Hippocampal formation (tissue), 2 donors: ENCODE measurements around the gene PACRG.

Source experiments
- DNase-seq, 2 donors: peaks; one replicate each; lab custom pipeline; 2025; lab: John Stamatoyannopoulos, UW

Gene PACRG

DNA sequence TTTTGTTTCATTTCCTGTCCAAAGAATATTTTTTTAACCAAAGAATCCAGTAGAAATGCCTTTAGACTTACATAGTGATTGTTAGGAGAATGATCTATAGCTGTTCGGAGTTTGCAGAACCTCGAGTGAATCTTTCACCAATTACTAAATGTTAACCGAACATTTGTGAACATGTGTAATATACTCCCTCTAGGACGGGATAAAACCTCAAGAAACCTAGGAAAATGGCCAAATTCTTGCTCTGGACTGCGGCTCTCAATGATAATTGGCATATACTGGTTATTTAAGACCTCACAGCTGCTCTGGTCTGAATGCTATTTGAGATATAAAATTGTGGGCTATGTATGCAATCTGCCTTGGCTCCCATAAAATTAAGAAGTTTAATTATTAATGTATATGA lies 137.1 kb downstream of the PACRG start:
- no peak for DNase-seq

DNA sequence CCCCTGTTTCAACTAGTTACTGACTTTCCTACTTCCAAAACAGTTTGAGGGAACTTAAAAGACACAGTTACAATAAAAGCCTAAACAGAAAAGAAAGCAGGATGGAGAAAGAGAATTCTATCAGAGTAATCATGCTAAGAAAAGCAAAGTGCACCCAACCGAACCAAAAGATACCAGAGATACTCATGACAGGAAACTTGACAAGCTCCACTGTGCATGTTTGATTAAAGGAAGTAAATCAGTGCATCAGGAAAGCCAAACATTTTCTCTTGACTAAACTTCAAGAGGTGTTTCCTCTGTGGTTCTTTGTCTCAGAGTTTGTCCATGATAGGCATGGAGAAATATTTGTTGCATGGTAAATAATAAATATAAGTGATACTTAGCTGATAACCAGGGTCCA lies 138.9 kb downstream of the PACRG start:
- no peak for DNase-seq

DNA sequence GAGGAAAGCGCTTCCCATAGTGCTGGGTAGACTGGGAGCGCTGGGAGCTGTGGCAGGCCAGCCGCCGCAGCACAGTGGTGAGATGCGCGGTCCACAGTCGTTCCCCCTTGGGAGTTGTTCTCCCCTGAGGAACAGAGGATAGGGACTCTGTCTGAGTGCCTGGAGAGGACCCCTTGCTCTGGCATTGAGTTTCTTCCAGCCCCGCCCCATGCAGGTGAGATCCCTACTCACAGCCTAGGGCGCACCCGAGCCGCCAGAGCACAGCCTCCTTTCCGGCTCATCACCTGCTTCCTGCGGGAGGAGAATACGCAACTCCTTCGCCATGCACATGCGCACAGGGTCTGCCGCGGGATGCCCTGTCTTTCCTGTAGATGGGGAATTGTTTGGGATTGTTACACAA lies 140.6 kb downstream of the PACRG start:
- no peak for DNase-seq

DNA sequence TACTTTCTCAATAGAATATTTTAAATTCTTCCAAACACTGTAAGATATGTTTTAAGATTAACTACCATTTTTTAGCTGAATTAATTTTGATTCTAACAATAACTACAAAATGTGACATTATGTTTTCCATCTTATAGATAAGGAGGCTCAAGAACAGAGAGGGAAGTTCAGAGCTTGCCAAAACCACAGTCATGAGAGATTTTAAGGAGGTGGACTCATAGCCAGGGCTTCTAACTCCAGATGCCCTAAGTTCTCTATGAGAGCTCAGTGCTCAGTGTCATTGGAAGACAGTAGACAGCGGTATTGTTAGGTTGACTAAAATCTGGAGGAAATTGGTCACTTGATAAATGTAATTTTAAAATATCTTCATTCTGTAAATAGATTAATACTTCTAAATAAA lies 144.2 kb downstream of the PACRG start:
- DNase-seq = no peak

DNA sequence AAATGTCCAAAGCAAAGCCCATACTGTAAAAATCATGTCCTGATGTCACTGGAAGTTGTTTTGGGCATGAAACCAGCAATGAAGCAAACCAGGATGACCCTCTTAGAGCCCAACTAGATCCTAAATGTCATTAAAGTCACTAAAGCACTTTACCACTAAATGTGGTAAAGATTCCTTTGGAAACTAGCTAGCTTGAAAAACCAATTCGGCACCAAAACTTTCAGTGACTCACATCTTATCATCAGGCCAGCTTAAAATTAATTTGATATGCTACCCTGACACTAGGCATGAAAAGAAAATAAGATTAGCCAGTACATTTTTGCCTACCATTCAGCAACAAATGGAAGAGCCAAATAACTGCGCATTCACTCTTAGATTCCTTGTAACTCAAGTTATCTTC lies 145.8 kb downstream of the PACRG start:
- DNase-seq = no peak

DNA sequence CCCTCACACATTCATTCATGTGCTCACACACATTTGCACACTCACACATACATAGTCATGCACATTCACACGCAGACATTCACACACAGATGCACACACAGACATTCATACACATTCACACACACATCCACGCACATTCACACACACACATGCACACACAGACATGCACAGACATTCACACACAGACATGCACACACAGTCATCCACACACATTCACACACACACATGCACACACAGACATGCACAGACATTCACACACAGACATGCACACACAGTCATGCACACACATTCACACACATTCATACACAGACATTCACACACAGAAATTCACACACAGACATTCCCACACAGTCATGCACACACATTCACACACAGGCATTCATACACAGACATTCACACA lies 147.3 kb downstream of the PACRG start:
- no peak for DNase-seq

DNA sequence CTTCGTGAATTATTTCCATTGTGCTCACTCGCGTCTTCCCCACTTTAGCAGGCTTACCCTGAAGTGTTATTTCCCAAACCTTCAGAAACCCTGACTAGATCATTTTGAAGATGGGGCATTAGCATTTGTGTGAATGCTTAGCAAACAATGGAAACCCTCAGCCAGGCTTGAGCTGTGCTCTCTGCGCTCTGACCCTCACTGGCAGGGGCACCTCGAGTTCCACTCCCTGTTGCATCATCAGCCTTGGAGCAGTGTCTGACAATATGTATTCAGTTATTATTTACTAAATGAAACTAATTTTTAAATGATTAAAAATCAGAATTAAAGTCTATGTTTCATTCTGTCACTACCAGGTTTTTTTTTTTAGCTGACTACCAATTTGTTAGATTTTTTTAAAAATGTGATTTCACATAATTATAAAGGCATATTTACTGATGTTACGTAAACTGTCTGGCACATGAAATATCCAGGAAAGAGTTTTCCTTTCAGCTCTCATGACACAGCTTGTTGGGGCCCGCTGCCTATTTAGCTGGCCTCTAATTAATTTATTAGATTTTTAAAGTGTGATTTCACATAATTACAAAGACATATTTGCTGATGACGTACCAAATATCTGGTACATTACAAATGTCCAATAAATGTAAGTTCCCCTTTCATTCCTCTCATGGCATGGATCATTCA lies 155.2 kb downstream of the PACRG start:
- no peak for DNase-seq

DNA sequence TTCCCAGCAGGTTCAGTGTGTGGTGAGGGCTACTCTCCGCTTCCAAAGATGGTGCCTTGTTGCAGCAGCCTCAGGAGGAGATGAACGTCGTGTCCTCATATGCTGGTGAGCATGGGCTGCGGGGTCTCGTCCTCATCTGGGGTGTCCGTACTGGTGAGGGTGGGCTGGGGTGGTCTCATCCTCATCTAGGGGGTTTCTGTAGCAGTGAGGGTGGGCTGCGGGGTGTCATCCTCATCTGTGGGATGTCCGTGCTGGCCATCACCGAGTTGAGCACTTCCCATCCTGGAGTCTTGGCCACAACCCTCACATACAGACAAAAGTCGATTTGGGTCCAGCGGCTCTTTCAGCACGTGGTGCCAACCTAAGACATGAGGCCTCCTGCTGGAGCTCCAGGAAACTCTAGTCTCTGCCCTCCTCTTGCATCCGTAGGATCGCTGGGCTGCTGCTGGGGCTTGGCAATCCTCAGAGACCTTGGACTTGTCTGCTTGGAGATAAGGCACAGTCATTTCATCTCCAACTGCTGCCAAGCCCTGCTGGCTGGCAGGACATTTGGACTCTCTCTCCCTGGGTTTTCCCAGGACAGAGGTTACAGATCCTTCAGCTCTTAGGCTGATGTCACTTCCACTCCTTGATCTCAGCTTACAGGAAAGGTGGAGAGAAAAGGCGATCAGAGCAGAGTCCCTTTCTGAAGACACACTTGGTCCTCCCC lies 160.4 kb downstream of the PACRG start:
- no peak for DNase-seq

DNA sequence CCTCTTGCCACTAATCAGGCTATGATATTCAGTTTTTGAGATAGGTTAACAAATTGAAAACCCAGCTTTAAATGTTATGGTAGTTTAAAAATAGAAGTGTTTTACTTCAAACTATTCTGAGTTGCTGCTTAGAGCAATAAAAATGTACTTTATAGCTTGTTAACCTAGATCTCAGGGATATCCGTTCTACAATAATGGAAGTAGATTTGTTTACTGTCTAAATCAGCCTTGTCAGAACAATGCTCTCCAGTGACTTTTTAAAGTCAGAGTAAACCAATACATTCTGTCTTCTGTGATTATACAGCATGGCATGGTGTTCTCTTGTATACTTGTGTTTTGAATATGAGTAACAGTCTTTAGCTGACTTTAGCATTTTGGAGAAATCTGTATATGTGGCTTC lies 161.5 kb downstream of the PACRG start:
- DNase-seq = no peak

DNA sequence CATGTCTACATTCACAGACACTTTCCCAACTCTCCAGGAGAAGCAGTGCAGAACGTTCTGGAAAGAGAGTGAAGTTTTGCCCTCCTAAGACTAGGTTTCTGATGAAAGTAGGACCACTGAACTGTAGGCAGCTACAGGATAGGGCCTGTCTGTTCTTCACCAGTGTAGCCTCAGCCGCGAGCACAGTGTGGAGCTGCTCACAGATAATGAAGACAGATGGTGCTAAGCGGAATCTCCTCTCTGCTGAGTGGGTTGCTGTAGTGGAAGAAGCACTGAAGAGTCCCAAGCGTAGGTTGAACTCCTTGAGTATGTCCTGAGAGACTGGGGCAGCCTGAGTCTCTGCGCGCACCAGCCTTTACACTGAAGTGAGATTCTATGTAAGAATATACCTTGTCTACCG lies 170.2 kb downstream of the PACRG start:
- no peak for DNase-seq

DNA sequence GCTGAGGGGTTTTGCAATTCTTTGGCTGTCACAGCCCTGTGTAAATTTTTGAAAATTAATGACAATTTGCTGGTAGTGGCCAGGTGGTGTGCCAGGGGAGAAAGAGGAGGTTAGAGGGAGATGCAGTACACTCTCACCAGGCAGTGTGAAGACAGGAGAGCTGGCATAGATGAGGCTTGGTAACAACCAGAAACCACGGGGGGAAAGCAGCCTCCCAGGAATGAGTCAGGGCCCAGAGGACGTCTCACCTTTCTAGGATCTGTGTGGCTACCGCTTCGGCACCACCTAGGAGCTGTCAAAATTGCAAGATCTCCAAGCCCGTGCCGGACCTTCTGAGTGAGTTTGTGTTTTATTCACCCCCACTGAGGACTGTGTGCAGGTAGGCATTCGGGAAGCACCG lies 171.4 kb downstream of the PACRG start:
- no peak for DNase-seq

DNA sequence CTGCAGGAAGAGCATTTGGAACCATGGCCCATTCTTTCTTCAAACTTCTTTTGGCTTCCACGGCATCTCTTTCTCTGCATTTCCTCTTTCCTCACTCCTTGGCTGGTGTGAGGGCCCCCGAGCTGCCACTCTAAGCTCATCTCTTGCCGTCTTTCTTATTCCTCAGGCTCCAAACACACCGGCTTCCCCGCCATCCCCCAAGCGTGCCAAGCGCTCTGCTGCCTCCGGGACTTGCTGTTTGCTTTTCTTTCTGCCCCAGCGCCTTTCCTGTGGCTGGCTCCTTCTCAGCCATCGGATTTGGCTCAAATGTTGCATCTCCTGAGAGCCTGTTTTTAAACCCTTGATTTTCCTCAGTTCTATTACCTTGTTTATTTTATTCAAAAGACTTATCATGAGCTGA lies 172.7 kb downstream of the PACRG start:
- DNase-seq = no peak

DNA sequence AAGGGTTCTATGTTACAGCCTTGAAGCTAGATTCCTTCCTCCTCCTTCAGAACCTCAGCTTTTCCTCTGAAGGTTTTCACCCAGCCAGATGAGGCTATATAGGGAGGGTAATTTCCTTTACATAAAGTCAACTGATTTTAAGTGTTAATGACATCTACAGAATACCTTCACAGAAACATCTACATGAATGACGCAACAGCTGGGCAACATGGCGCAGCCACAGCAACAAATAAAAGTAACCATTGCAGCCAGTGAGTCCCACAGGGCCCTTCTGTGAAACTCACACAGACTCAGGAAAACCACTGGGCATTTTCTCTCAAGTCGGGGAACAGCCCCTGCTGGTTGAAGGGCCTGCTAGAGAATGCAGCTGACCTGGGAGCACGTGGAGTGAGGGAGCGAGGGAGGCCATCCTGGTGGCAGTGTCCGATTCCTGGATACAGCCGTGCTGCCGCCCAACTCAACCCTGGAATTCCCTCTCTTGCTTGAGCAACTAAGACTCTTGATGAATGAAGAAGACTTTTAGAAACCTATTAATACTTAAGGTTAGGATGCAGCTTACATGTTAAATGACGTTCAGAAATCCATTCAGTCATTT lies 176.4 kb downstream of the PACRG start:
- no peak for DNase-seq

DNA sequence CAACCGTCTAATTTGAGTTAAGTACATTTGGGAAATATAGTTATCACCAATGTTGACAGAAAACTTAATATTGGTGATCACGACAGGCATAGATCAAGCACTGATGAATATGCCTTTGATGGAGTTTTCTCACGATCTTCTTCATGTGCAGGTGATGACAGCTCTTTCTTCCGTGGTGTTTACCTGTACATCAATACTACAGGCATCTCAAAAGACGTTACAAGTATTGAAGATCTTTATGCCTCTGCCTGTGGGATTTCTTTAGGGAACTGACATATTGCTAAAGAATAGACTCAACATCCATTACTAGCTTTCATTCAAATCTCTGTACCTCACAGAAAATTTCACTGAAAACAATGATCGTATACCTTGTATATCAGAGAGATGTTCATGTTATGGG lies 178.7 kb downstream of the PACRG start:
- DNase-seq = no peak

DNA sequence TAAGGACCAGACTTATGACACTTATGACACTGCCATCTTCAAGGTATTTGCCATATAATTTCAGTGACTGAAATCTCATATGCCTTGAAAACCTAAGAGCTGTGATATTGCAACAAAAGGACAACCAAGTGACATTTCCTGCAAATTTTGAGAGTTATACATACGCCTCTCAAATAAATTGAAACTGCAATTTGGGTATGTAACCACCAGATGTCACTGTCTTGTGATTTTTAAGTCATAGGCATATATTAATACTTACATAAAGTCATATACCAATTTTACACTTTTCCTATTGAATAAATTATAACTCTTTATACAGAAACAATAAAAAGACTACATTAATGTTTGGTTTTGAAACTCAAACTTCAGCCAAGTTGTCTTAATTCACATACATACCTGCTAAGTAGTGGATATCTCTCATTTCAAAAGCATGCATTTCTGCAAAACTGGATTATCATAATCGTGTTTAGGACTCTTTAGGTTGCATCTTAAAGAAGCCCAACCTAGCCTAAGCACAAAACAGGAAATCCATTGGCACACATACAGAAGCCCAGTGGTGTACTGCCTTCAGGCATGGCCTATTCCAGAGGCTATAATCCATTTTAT lies 180.2 kb downstream of the PACRG start:
- no peak for DNase-seq

DNA sequence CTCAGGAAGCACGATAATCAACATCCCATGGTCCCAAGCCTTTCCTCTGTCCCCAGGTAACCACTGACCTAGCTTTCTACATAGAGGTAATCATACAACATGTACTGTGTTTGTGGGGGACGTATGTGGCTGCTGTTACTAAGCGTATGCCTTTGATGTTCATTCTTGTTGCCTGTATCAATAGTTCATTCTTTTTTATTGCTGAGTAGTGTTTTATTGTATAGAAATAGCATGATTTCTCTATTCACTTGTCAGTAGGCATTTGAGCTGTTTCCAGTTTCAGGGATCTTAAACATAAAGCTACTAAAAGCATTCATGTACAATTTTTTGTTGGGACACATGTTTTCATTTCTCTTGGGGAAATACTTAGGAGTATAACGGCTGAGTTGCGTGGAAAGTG lies 185.4 kb downstream of the PACRG start:
- no peak for DNase-seq

DNA sequence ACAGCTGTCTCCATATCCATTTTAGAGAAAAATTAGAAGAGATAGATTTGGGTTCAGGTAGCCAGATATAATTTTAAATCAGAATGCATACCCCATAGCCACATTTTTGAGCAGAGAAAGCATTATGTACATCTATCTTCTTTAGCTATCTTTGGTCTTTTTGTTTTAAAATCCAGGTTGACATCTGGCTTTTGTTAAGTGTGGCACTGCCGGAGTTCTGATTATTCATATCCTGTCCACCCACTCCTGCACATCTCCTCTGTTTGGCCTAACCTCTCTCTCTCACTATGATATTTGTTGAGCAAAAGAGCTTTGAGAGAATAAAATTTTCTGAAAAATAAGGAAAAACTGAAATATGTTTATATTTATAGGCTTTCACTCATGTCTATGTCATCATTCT lies 189.7 kb downstream of the PACRG start:
- no peak for DNase-seq

DNA sequence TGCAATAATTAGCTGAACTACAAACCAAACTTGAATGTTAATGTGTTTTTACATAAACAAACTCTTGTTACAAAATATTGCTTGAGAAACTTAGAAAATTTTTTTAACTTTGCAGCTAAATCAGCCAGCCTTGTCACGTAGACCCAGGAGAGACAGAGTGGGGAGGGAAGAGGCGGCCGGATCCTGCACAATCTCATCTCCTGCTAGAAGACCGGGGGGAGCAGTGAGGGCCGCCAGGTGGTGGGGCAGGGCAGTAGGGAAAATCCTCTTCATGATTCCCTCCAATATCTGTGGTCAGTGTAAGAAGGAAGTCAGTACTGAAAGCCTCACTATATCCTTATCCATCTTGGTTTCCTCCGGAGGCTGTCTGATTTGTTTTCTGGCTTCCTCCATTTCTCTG lies 193.3 kb downstream of the PACRG start:
- DNase-seq = no peak

DNA sequence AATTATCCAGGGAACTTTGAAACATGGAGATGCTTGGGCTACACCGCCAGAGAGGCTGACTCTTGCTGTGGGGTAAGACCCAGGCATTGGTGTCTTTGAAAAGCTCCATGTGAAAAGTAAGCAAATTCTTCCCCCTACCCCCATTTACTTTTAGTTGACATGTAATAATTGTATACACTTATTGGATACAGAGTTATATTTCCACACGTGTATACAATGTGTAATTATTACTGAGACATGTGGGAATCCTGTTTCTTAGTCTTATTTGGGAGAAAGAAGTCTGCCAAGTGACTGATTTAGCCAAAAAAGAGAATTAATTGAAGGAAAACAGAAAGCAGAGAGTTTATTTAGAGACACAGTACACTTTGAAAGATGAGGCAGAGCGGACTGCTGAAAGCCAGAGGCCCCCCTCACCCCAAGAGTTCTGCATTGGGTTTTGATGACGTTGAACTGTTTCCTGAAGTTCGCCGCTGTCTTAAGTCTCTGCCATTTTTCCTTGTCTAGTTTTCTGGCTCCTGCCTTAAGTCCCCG lies 193.8 kb downstream of the PACRG start:
- DNase-seq = no peak

DNA sequence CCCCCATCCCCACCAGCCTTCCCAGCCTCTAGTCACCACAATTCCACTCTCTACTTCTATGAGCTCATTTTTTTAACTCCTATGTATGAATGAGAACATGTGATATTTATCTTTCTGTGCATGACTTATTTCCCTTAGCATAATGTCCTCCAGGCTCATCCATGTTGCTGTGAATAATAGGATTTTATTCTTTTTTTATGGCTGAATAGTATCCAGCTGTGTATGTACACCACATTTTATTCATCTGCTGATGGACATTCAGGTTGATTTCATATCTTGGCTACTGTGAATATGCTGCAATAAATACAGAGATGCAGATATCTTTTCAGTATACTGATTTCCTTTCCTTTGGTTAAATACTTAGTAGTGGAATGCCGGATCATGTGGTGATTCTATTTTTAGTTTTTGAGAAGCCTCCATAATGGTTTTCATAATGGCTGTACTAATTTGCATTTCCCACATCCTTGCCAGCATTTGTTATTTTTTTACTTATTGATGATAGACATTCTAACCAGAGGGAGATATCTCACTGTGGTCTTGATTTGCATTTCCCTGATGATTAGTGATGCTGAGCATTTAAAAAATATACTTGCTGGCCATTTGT lies 194.9 kb downstream of the PACRG start:
- no peak for DNase-seq

DNA sequence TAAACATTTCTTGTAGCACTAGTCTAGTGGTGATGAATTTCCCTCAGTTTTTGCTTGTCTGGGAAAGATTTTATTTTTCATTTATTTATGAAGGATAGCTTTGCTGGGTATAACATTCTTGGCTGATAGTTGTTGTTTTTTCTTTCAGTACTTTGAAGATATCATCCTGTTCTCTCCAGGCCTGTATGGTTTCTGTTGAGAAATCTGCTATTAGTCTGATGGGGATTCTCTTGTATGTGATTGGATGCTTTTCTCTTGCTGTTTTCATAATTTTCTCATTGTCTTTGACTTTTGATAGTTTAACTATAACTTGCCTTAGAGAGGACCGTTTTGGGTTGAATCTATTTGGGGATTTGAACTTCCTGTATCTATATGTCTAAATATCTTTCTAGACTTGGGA lies 207.1 kb downstream of the PACRG start:
- DNase-seq = no peak

DNA sequence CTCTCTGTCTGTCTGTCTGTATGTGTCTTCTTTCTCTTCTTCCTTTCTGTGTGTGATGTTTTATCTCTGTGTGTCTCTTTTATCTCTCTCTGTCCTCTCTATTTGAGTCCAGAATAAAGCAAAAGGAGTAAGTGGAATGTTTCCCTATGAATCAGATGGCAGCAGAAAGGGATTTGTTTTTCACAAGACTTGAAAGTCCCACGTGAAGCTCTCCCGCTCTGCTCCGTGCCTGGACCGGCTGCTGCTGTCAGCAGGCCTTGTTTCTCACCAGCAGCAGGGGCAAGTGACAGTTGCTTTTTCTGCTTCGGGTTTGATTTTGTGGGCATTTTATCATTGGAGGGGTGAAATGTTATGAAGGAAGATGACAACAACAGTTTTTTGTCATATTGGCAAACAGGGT lies 212.7 kb downstream of the PACRG start:
- DNase-seq = no peak

DNA sequence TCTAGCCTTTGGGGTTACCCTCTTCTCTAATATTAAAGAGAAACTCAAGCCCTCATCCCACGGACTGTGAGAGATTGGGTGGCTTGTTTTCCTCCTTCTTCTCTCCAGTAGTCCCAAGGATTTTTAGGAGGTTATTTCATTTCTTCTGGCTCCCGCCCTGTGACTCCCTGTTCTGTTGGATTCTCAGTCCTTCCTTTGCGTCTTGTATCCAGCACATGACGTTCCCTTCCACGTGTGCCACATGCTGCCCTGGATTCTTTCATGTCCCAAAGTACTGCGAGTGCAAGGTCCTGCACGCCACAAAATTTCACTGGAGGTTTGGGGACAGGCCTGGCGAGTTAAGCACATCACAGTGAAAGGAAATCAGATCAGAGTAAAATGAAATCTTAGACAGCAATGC lies 213.4 kb downstream of the PACRG start:
- no peak for DNase-seq
